ENCODE results near the gene UGCG. TPM values are rescaled to one million over a fixed set of nuclear protein-coding genes. Genes with fewer than 3 reads are reported as not detected.

Gene UGCG
- total and polyA plus RNA-seq, 2 of the 4 experiments (the other 2 are of a cell fraction), result 84.2 to 104 TPM

DNA sequence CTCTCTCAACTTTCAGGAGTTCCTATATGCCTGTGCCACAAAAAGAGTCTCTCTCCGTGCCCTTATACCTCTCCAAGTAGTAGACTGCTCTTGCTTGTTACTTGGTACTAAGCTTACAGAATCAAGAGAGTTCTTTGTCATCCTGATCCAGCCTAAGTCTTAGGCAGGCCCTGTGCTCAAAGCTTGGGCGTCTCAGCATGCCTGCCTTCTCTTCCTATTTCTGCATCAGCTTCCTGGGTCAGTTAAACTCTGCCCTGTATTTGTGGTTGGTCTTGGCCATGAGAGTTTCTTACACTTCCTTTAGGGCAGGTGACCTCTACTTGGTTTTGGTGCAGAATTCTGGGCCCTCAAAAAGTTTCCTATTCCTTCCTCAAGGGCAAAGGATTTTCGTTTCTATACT, 33.0 kb upstream of the UGCG start:
- no peaks in the 10 kb centered on the region for H4K20me1 ChIP-seq (ENCODE audit: insufficient read depth, low read length)
- no peak overlapping the region for H3K9ac ChIP-seq (ENCODE audit: low read depth, low read length)
- no peak overlapping the region for H3K18ac ChIP-seq (ENCODE audit: low read depth, low read length)
- no peaks in the 10 kb centered on the region for H3K27me3 ChIP-seq (ENCODE audit: control insufficient read depth, insufficient read depth, low read length)
- no peak overlapping the region for H4K8ac ChIP-seq (ENCODE audit: low read depth in 2 of 2, low read length in 2 of 2)
- no peak overlapping the region for H3K23ac ChIP-seq (ENCODE audit: low read depth, low read length)
- TF ChIP-seq, protein P1, sequence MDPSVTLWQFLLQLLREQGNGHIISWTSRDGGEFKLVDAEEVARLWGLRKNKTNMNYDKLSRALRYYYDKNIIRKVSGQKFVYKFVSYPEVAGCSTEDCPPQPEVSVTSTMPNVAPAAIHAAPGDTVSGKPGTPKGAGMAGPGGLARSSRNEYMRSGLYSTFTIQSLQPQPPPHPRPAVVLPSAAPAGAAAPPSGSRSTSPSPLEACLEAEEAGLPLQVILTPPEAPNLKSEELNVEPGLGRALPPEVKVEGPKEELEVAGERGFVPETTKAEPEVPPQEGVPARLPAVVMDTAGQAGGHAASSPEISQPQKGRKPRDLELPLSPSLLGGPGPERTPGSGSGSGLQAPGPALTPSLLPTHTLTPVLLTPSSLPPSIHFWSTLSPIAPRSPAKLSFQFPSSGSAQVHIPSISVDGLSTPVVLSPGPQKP (IDR thresholded peaks at IDR 0.05; ENCODE audit: borderline replicate concordance, low read depth, low read length), result no peak
- TF ChIP-seq CHD1 (IDR thresholded peaks at IDR 0.05; ENCODE audit: low read depth, low read length) (no peak), RFX5 (IDR thresholded peaks at IDR 0.05; ENCODE audit: low read depth, low read length) (no peak), RCOR1 (IDR thresholded peaks at IDR 0.05; ENCODE audit: insufficient replicate concordance, low read length) (no peak), MAFK (IDR thresholded peaks at IDR 0.05; ENCODE audit: low read depth, low read length) (no peak), CEBPB (IDR thresholded peaks at IDR 0.05; ENCODE audit: low read depth, low read length) (no peak), NFE2L2 (IDR thresholded peaks at IDR 0.05; ENCODE audit: low read depth, low read length) (no peak), RAD21 (IDR thresholded peaks at IDR 0.05; ENCODE audit: low read length) (no peak), FOS (IDR thresholded peaks at IDR 0.05; ENCODE audit: low read depth, low read length) (no peak), SMC3 (IDR thresholded peaks at IDR 0.05; ENCODE audit: low read depth, low read length) (no peak), POLR2A (IDR thresholded peaks at IDR 0.05; ENCODE audit: low read depth, low read length) (no peak), MAZ (IDR thresholded peaks at IDR 0.05; ENCODE audit: borderline replicate concordance, low read depth, low read length) (no peak), BHLHE40 (IDR thresholded peaks at IDR 0.05; ENCODE audit: low read depth, low read length) (no peak), MXI1 (IDR thresholded peaks at IDR 0.05; ENCODE audit: borderline replicate concordance, low read depth, low read length) (no peak)
- TF ChIP-seq, protein P2, sequence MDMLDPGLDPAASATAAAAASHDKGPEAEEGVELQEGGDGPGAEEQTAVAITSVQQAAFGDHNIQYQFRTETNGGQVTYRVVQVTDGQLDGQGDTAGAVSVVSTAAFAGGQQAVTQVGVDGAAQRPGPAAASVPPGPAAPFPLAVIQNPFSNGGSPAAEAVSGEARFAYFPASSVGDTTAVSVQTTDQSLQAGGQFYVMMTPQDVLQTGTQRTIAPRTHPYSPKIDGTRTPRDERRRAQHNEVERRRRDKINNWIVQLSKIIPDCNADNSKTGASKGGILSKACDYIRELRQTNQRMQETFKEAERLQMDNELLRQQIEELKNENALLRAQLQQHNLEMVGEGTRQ (IDR thresholded peaks at IDR 0.05; ENCODE audit: low read depth, low read length), result no peak
- TF ChIP-seq, protein P3, sequence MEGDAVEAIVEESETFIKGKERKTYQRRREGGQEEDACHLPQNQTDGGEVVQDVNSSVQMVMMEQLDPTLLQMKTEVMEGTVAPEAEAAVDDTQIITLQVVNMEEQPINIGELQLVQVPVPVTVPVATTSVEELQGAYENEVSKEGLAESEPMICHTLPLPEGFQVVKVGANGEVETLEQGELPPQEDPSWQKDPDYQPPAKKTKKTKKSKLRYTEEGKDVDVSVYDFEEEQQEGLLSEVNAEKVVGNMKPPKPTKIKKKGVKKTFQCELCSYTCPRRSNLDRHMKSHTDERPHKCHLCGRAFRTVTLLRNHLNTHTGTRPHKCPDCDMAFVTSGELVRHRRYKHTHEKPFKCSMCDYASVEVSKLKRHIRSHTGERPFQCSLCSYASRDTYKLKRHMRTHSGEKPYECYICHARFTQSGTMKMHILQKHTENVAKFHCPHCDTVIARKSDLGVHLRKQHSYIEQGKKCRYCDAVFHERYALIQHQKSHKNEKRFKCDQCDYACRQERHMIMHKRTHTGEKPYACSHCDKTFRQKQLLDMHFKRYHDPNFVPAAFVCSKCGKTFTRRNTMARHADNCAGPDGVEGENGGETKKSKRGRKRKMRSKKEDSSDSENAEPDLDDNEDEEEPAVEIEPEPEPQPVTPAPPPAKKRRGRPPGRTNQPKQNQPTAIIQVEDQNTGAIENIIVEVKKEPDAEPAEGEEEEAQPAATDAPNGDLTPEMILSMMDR (conservative IDR thresholded peaks at IDR 0.05; ENCODE audit: low read depth, low read length), result no peak
- no peak overlapping the region for H3K27ac ChIP-seq (ENCODE audit: insufficient read depth, low read length)
- CTCF ChIA-PET, result no interaction called here
- no peak overlapping the region for H4K5ac ChIP-seq (ENCODE audit: low read depth, low read length)
- no peak for DNase-seq
- no peak overlapping the region for H2BK5ac ChIP-seq (ENCODE audit: low read depth, low read length, poor library complexity, severe bottlenecking)
- no peak overlapping the region for H2AK5ac ChIP-seq (ENCODE audit: low read depth, low read length)
- H2BK15ac ChIP-seq (ENCODE audit: low read depth, low read length), result no peak overlapping the region
- H3K4me3 ChIP-seq (ENCODE audit: insufficient read depth, low read depth, low read length), result no peak overlapping the region
- ATAC-seq (ENCODE audit: low read depth), result no peak
- dilution Hi-C loops (cut with HindIII; ENCODE audit: low sequenced_read_pairs, unreplicated experiment), result no loop called here
- in situ Hi-C loops (cut with MboI; ENCODE audit: low sequenced_read_pairs), result no loop called here
- no CpG with 5 or more reads among the region's 3 CpGs for WGBS, 2 experiments (ENCODE audit: extremely low coverage in 2 of 2, insufficient read length in 1 of 2)
- no peak overlapping the region for H2AK9ac ChIP-seq (replicated peaks; ENCODE audit: low read depth, low read length, poor library complexity)
- peaks cover 5% of the 10 kb centered on the region for H3K9me3 ChIP-seq (ENCODE audit: control insufficient read depth, insufficient read depth, low read length)
- H3K4me2 ChIP-seq (ENCODE audit: low read depth, low read length), result no peak overlapping the region
- no peak overlapping the region for H3K4ac ChIP-seq (ENCODE audit: low read depth, low read length)
- H2AFZ ChIP-seq (replicated peaks; ENCODE audit: low read length, poor library complexity), result no peak overlapping the region
- no peak overlapping the region for H2BK20ac ChIP-seq (ENCODE audit: low read depth, low read length)
- no peaks in the 10 kb centered on the region for H3K36me3 ChIP-seq (ENCODE audit: control insufficient read depth, insufficient read depth, low read length)
- intact Hi-C loops (cut with micrococcal nuclease), result no loop called here
- no peak overlapping the region for H2BK120ac ChIP-seq (ENCODE audit: low read depth, low read length)
- BruUV-seq (replicated peaks), result no TSS peak
- H3K14ac ChIP-seq (replicated peaks; ENCODE audit: low read depth, low read length), result no peak overlapping the region
- POLR2A ChIA-PET (ENCODE audit: unreplicated experiment), result no interaction called here
- no peaks in the 10 kb centered on the region for H3K4me1 ChIP-seq (ENCODE audit: control insufficient read depth, insufficient read depth, low read length)
- no peak overlapping the region for H3K56ac ChIP-seq (ENCODE audit: extremely low read depth, insufficient read depth, low read length)
- H4K91ac ChIP-seq (ENCODE audit: insufficient read depth, low read depth, low read length), result no peak overlapping the region
- no peaks in the 10 kb centered on the region for H3K79me1 ChIP-seq (ENCODE audit: low read depth in 1 of 2, low read length in 2 of 2)
- H3K9me1 ChIP-seq (ENCODE audit: insufficient read depth, low read length), result no peaks in the 10 kb centered on the region; the same call in 1 of the 2 replicates
